Mesothelial cell of epicardium (in vitro differentiated cells): ENCODE measurements around the gene SBF2. TPM values are rescaled to one million over a fixed set of nuclear protein-coding genes. Genes with fewer than 3 reads are reported as not detected.

Experiments
- DNase-seq, 2 experiments: peaks; one replicate each; pipeline ENCODE4 v3.0.0; 2021; ENCODE audit warnings: low spot score in 2 of 2; ENCODE audit not compliant: unreplicated experiment in 2 of 2
- H3K27ac Mint-ChIP-seq: 2 replicates; pipeline ENCODE4 v1.8.0; 2021; ENCODE audit warnings: mixed read lengths
- H3K27me3 Mint-ChIP-seq: 2 replicates; pipeline ENCODE4 v1.8.0; 2021; ENCODE audit warnings: low read depth, mixed read lengths
- H3K36me3 Mint-ChIP-seq: 2 replicates; pipeline ENCODE4 v1.8.0; 2021; ENCODE audit warnings: mixed read lengths
- H3K4me1 Mint-ChIP-seq: 2 replicates; pipeline ENCODE4 v1.8.0; 2021; ENCODE audit warnings: mixed read lengths
- H3K4me3 Mint-ChIP-seq: 2 replicates; pipeline ENCODE4 v1.8.0; 2021; ENCODE audit warnings: mild to moderate bottlenecking, moderate library complexity, mixed read lengths
- H3K9me3 Mint-ChIP-seq: 2 replicates; pipeline ENCODE4 v1.8.0; 2021; ENCODE audit warnings: mixed read lengths
- CTCF ChIP-seq: fragments of 200-600 bp; sonication (generic); IDR thresholded peaks from one replicate; pipeline ENCODE4 v1.5.0; 2021; ENCODE audit warnings: antibody characterized with exemption; ENCODE audit not compliant: unreplicated experiment
- total RNA-seq: library from RNA; stranded (reverse); gene quantifications from 3 replicates; pipeline ENCODE4 v1.2.1, GENCODE V29; 2021

SBF2 gene
- total RNA-seq, 1 donor from 2014 or later, result 58.4 TPM

DNA sequence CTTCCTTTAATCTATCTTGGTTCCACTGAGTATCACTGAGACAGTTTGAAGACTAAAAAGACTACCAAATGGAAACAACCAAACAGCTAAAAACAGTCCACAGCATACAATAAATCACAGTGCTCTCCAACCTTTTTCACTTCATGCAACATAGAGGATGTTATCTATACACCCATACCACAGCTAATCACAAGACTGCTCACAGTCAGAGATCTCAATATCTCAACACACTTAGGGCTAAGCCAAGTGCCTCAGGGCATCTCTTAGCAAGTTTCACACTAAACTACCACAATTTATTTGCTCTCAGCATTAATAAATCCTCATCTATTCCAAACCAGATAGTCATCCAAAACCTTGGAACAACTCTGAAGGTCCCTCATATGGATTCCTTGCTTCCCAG is 129.4 kb downstream of the SBF2 start:
- DNase-seq, result no peak
- no peak overlapping the region for H3K27ac Mint-ChIP-seq
- H3K4me1 Mint-ChIP-seq, result peaks cover 16% of the 10 kb centered on the region
- H3K9me3 Mint-ChIP-seq, result peaks cover 4% of the 10 kb centered on the region
- no peaks in the 10 kb centered on the region for H3K27me3 Mint-ChIP-seq
- H3K36me3 Mint-ChIP-seq, result peaks cover 3% of the 10 kb centered on the region
- no peak overlapping the region for H3K4me3 Mint-ChIP-seq
- TF ChIP-seq CTCF, result no peak

- Mint-ChIP-seq H3K27ac (no peak overlapping the region), H3K4me1 (peaks cover 15% of the 10 kb centered on the region), H3K36me3 (peaks cover 16% of the 10 kb centered on the region), H3K4me3 (no peak overlapping the region), H3K9me3 (peaks cover 24% of the 10 kb centered on the region), H3K27me3 (no peaks in the 10 kb centered on the region)
- DNase-seq, result no peak
- TF ChIP-seq CTCF, result no peak
Measured at GRCh38 chr11:10162222-10162621, 131.8 kb downstream of the SBF2 start.

- TF ChIP-seq CTCF, result no peak
- H3K9me3 Mint-ChIP-seq, result peaks cover 33% of the 10 kb centered on the region
- no peak overlapping the region for H3K4me3 Mint-ChIP-seq
- no peaks in the 10 kb centered on the region for H3K27me3 Mint-ChIP-seq
- peaks cover 25% of the 10 kb centered on the region for H3K36me3 Mint-ChIP-seq
- H3K27ac Mint-ChIP-seq, result no peak overlapping the region
- peaks cover 15% of the 10 kb centered on the region for H3K4me1 Mint-ChIP-seq
- no peak for DNase-seq
Measured at GRCh38 chr11:10160350-10160749, 133.7 kb downstream of the SBF2 start.

DNA sequence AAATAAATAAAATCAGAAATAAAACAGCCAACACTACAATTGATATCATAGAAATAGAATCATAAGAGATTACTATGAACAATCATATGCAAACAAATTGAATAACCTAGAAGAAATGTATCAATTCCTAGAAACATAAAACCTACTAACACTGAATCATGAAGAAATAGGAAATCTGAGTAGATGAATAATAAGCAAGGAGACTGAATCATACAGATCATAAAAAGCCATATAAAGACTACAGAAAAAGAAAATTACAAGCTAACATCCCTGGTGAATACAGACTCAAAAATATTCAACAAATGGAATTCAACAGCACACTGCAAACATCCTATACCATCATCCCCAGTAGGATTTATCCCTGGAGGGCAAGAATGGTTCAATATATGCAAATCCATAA is 135.6 kb downstream of the SBF2 start:
- no peak overlapping the region for H3K27ac Mint-ChIP-seq
- TF ChIP-seq CTCF, result no peak

DNA sequence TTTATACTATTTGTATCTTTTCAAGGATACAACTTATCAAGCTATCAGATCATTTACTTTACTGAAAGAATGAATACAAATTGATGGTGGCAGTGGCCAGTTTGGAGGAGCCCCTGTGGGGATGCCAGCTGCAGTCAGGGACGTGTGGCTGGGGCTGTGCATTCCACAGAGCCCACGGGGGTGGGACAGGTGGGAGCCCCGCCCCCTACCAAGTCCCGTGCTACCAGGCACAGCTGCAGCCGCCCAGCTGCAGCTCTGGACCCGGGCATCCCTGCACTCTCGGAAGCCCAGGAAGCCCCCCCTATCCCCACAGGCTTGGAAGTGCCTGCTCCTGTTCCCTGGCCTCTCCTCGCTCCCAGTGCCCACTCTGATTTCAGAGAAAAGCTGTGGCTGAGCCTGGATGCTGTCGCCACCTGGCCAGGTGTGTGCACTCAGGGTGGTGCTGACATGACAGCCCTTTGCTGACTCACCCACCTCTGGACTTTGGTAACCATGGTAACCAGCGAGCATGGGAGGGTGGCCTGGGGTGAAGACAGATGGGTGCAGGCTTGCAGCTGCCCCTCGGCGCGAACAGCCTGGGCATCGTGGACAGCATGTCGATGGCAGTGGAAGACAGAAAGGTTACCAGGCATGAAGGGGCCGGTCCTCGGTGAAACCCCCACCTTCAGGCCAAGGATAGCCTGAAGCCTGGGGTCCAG is 138.1 kb downstream of the SBF2 start:
- Mint-ChIP-seq H3K9me3 (peaks cover 40% of the 10 kb centered on the region), H3K27me3 (no peaks in the 10 kb centered on the region), H3K27ac (no peak overlapping the region), H3K4me3 (no peak overlapping the region), H3K36me3 (peaks cover 25% of the 10 kb centered on the region), H3K4me1 (no peaks in the 10 kb centered on the region)
- no peak for TF ChIP-seq CTCF
- no peak for DNase-seq

More for the DNA sequence above, 135.6 kb downstream of the SBF2 start:
- H3K36me3 Mint-ChIP-seq, result peaks cover 25% of the 10 kb centered on the region
- H3K4me1 Mint-ChIP-seq, result peaks cover 14% of the 10 kb centered on the region
- no peak overlapping the region for H3K4me3 Mint-ChIP-seq
- DNase-seq, result no peak
- H3K9me3 Mint-ChIP-seq, result peaks cover 33% of the 10 kb centered on the region
- H3K27me3 Mint-ChIP-seq, result no peaks in the 10 kb centered on the region
